Sigmoid colon (tissue), 3 donors: ENCODE results near the gene MIF.

ENCODE experiments used
- POLR2A ChIP-seq, 2 donors: fragments of 450-650 bp; IDR thresholded peaks; one replicate each; pipeline ENCODE4 v1.6.1; 2016; ENCODE audit warnings: antibody characterized with exemption in 2 of 2, mild to moderate bottlenecking in 2 of 2, moderate library complexity in 2 of 2
- TF ChIP-seq, protein P1 (sequence below), 4 experiments: fragments of 450-650 bp in 3 of 4; fragments of 200-600 bp in 1 of 4; IDR thresholded peaks; one replicate each; pipeline ENCODE4 v1.5.1; 2016 to 2019; ENCODE audit warnings: antibody characterized with exemption in 4 of 4, mild to moderate bottlenecking in 3 of 4, moderate library complexity in 2 of 4

- TF ChIP-seq, protein P1, sequence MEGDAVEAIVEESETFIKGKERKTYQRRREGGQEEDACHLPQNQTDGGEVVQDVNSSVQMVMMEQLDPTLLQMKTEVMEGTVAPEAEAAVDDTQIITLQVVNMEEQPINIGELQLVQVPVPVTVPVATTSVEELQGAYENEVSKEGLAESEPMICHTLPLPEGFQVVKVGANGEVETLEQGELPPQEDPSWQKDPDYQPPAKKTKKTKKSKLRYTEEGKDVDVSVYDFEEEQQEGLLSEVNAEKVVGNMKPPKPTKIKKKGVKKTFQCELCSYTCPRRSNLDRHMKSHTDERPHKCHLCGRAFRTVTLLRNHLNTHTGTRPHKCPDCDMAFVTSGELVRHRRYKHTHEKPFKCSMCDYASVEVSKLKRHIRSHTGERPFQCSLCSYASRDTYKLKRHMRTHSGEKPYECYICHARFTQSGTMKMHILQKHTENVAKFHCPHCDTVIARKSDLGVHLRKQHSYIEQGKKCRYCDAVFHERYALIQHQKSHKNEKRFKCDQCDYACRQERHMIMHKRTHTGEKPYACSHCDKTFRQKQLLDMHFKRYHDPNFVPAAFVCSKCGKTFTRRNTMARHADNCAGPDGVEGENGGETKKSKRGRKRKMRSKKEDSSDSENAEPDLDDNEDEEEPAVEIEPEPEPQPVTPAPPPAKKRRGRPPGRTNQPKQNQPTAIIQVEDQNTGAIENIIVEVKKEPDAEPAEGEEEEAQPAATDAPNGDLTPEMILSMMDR (IDR thresholded peaks at IDR 0.05) = no peak
- TF ChIP-seq POLR2A (IDR thresholded peaks at IDR 0.05) = no peak
Observed at GRCh38 chr22:23896166-23896522, 2.0 kb downstream of the MIF start.
